Heart right ventricle (tissue), 16 donors: Measurements from ENCODE around the gene SUOX. TPM values are rescaled to one million over a fixed set of nuclear protein-coding genes. Genes with fewer than 3 reads are reported as not detected.

ENCODE experiments used
- ATAC-seq, 8 donors: fragments of 200-7000 bp; cut with Tn5 transposase; one replicate each; pipeline ENCODE4 v1.9.1; 2020; ENCODE audit warnings: mild to moderate bottlenecking in 8 of 8, moderate library complexity in 8 of 8, moderate number of reproducible peaks in 1 of 8
- DNase-seq, 2 donors: peaks; one replicate each; pipeline ENCODE4 v3.0.0-alpha.2; 2020
- H3K27ac ChIP-seq, 10 donors: fragments of 200-600 bp; sonication (generic) in 2 of 10; one replicate each; pipeline versions ENCODE4 v1.5.0 to v1.8.0; 2020 to 2022; ENCODE audit warnings: mild to moderate bottlenecking in 3 of 10
- H3K27me3 ChIP-seq, 7 donors: fragments of 200-600 bp; one replicate each; pipeline ENCODE4 v1.8.0; 2021 to 2022; ENCODE audit warnings: mild to moderate bottlenecking in 2 of 7
- H3K36me3 ChIP-seq, 9 donors: fragments of 200-600 bp; sonication (generic) in 1 of 9; one replicate each; pipeline versions ENCODE4 v1.5.0 to v1.8.0; 2020 to 2022; ENCODE audit warnings: mild to moderate bottlenecking in 2 of 9
- H3K4me1 ChIP-seq, 9 donors: fragments of 200-600 bp; sonication (generic) in 1 of 9; one replicate each; pipeline versions ENCODE4 v1.5.0 to v1.8.0; 2020 to 2022; ENCODE audit warnings: mild to moderate bottlenecking in 4 of 9
- H3K4me3 ChIP-seq, 10 donors: fragments of 200-600 bp; sonication (generic) in 2 of 10; one replicate each; pipeline versions ENCODE4 v1.5.0 to v1.8.0; 2020 to 2022; ENCODE audit warnings: mild to moderate bottlenecking in 7 of 10, moderate library complexity in 2 of 10
- H3K9me3 ChIP-seq, 11 donors: fragments of 200-600 bp in 10 of 11; sonication (generic) in 2 of 11; one replicate each; pipeline versions ENCODE4 v1.5.0 to v1.8.0; 2013 to 2022; ENCODE audit warnings: mild to moderate bottlenecking in 2 of 11, control low read depth in 1 of 11, moderate library complexity in 1 of 11
- WGBS, 2 donors: extraction: QIAGEN DNeasy Blood & Tissue Kit; methylation state at CpG; one replicate each; pipeline ENCODE4 v1.1.7; 2013; ENCODE audit warnings: inconsistent platforms in 1 of 2; 5-methylcytosine and 5-hydroxymethylcytosine counted together
- intact Hi-C, 10 donors: fragments of 100-400 bp; cut with DNase I; formaldehyde crosslinking; loops; one replicate each; pipeline versions ENCODE4 v1.11.1 to v1.14.2; 2022
- polyA plus RNA-seq, 2 donors: library from polyadenylated mRNA; stranded (reverse); fragments of 200-250 nt; gene quantifications; one replicate each; pipeline ENCODE4 v1.2.3, GENCODE V29; 2013
- total RNA-seq, 10 donors: library from RNA; stranded (reverse); fragmentation: NEBNext Ultra II Directional in 3 of 10; extraction: Animal tissue kit (Norgen Biotek cat#: 25700) in 3 of 10; gene quantifications; one replicate each; pipeline versions ENCODE4 v1.2.1 to v1.2.4, GENCODE V29; 2021 to 2023
- TF ChIP-seq, protein P1 (sequence below), 9 donors: fragments of 200-600 bp; sonication (generic) in 2 of 9; IDR thresholded peaks; one replicate each; pipeline versions ENCODE4 v1.5.0 to v1.8.0; 2021 to 2022; ENCODE audit warnings: antibody characterized with exemption in 9 of 9, mild to moderate bottlenecking in 5 of 9, moderate library complexity in 1 of 9
- donor health status: Arrhythmogenic right ventricular cardiomyopathy.
- donor health status: ischemic (EF 13 %, LVEDD 7.1; RV severe dilation, severe dysfunction).
- donor health status: healthy with polysubstance abuse.
- donor health status: DM: no; HTN: yes; CAD: no.
- donor health status: DM: no; HTN: no; CAD: no.
- donor health status: ischemic (EF 25% LVEDD 6.9; RV normal size, moderate dysfunction).
- donor health status: ischemic (EF 25% LVEDD 5.7; RV mildly dilated, moderate dysfunction).
- donor health status: healthy.
- donor health status: DM: yes; HTN: yes; CAD: no.
- donor health status: Ischemic cardiomyopathy.
- donor health status: ischemic (EF 35%, LVEDD 5.7; RV mildly dilated, moderate dysfunction).
- donor health status: nonischemic (EF 11% LVEDD 7.7; RV severe dilation, severe dysfunction).
- donor health status: DM: yes; HTN: yes; CAD: no.
- donor health status: PGD.
- donor health status: ischemic (EF 29% LVEDD 5.4; RV normal size, mild dysfunction).
- donor health status: nonischemic (EF 23%, LVEDD 6.1; RV moderate dilation, normal function).

The SUOX gene
- total and polyA plus RNA-seq, 12 donors, result 23.2 to 44.8 (median 29.8) TPM

DNA sequence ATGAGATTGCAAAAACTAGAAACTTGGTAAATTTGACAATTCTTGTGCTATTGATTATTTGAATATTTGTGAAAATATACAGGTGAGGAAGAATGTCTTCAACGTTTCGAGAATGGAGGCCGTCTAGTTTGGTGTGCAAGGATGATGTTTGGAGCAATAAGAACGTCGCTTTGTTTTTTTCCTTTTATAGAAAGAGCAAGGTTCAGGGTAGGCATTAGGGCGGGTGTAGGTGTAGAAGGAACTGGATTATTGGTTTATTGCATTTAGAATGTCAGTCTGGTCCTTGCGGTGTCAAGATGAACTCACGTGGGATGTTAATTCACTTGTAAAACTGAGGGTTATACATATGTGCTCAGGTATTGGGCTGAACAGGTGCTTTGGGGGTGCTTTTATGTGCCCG, 45.8 kb downstream of the SUOX start:
- H3K27me3 ChIP-seq, result no peaks in the 10 kb centered on the region
- H3K27ac ChIP-seq, result peak overlapping the region in 9 of 10 donors; percentile 92 to 99 (median 97)
- H3K9me3 ChIP-seq, result no peaks in the 10 kb centered on the region
- WGBS, 2 donors, result 39 to 41% methylated on average over 9 of the region's 9 CpGs
- H3K36me3 ChIP-seq, result peaks cover 0 to 49% (median 24%) of the 10 kb centered on the region in 9 donors
- TF ChIP-seq, protein P1, sequence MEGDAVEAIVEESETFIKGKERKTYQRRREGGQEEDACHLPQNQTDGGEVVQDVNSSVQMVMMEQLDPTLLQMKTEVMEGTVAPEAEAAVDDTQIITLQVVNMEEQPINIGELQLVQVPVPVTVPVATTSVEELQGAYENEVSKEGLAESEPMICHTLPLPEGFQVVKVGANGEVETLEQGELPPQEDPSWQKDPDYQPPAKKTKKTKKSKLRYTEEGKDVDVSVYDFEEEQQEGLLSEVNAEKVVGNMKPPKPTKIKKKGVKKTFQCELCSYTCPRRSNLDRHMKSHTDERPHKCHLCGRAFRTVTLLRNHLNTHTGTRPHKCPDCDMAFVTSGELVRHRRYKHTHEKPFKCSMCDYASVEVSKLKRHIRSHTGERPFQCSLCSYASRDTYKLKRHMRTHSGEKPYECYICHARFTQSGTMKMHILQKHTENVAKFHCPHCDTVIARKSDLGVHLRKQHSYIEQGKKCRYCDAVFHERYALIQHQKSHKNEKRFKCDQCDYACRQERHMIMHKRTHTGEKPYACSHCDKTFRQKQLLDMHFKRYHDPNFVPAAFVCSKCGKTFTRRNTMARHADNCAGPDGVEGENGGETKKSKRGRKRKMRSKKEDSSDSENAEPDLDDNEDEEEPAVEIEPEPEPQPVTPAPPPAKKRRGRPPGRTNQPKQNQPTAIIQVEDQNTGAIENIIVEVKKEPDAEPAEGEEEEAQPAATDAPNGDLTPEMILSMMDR (IDR thresholded peaks at IDR 0.05), result no peak
- DNase-seq (no peak), ATAC-seq (no peak)
- H3K4me3 ChIP-seq, result peak overlapping the region; percentile 57 to 96 (median 80)
- H3K4me1 ChIP-seq, result peaks cover 0 to 23% (median 18%) of the 10 kb centered on the region in 9 donors
- intact Hi-C loops, result loop anchor here in 5 of 10 donors (5.0 to 10.0 kb wide), 8 partner anchors 46 to 308 kb away; partner anchors contain the start of genes PA2G4 (in 2 of the 5), SUOX (in 2 of the 5), DGKA (in 1 of the 5) and GDF11 (in 1 of the 5)

GRCh38 chr12:56046027-56046780, 49.1 kb downstream of the SUOX start:
- no peak for ATAC-seq
- Histone ChIP-seq H3K9me3 (no peaks in the 10 kb centered on the region), H3K27ac (peak overlapping the region in 2 of 10 donors; percentile 29 to 45), H3K27me3 (no peaks in the 10 kb centered on the region), H3K4me3 (no peak overlapping the region), H3K4me1 (peaks cover 0 to 17% (median 14%) of the 10 kb centered on the region in 9 donors), H3K36me3 (peaks cover 0 to 39% (median 24%) of the 10 kb centered on the region in 9 donors)
- TF ChIP-seq, protein P1 (IDR thresholded peaks at IDR 0.05), result no peak
- 82 to 84% methylated on average over 9 of the region's 9 CpGs for WGBS, 2 donors
- DNase-seq, result no peak
- intact Hi-C loops, result loop anchor here in 5 of 10 donors (5.0 to 10.0 kb wide), 5 partner anchors 56 to 311 kb away; partner anchors contain the start of genes PA2G4 (in 3 of the 5), DGKA (in 1 of the 5) and SMARCC2 (in 1 of the 5)

DNA sequence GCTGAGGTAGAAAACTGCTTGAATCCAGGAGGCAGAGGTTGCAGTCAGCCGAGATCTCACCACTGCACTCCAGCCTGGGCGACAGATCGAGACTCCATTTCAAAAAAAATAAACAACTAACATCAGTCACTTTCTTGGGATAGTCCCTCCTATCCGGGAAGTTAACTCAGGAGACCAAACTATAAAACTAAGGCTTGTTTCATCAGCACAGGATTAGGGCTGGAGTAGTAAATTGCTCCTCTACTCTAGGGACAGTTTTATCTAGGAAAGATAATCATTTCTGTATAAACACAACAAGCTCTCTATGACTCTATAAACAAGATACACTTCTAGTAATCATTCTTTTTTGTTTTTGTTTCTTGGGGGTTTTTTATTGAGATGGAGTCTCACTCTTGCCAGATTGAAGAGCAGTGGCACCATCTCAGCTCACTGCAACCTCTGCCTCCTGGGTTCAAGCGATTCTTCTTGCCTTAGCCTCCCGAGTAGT, 56.4 kb downstream of the SUOX start:
- intact Hi-C loops, result no loop called here
- Histone ChIP-seq H3K4me1 (no peaks in the 10 kb centered on the region), H3K4me3 (no peak overlapping the region), H3K36me3 (no peaks in the 10 kb centered on the region), H3K9me3 (no peaks in the 10 kb centered on the region), H3K27me3 (no peaks in the 10 kb centered on the region), H3K27ac (no peak overlapping the region)
- TF ChIP-seq, protein P1 (IDR thresholded peaks at IDR 0.05), result no peak
- no peak for ATAC-seq
- 81 to 85% methylated on average over 6 of the region's 6 CpGs for WGBS, 2 donors
- no peak for DNase-seq

Other genes with a start within 250 kb of the SUOX start
- gene SARNP, start 179.6 kb upstream of the SUOX start, total RNA-seq, result 10 to 100 TPM; 47.5 to 58.0 (median 53.2) TPM
- 100 to 1,000 TPM in 1 of 2 donors, 10 to 100 TPM in 1; 90.3 to 136 TPM for gene SARNP, start 179.6 kb upstream of the SUOX start, polyA plus RNA-seq
- 10 to 100 TPM; 10.3 to 36.9 (median 17.4) TPM for gene ORMDL2, start 179.2 kb upstream of the SUOX start, total RNA-seq
- gene ORMDL2, start 179.2 kb upstream of the SUOX start, polyA plus RNA-seq, result 10 to 100 TPM; 33.7 to 82.9 TPM
- gene DNAJC14, start 167.7 kb upstream of the SUOX start, total RNA-seq, result 10 to 100 TPM; 12.5 to 20.8 (median 17.0) TPM
- gene DNAJC14, start 167.7 kb upstream of the SUOX start, polyA plus RNA-seq, result 10 to 100 TPM in 1 of 2 donors, 1 to 10 TPM in 1; 7.9 to 15.7 TPM
- 10 to 100 TPM in 2 of 10 donors, 1 to 10 TPM in 4, under 1 TPM in 4; 0.72 to 11.5 (median 1.8) TPM for gene MMP19, start 154.3 kb upstream of the SUOX start, total RNA-seq
- gene MMP19, start 154.3 kb upstream of the SUOX start, polyA plus RNA-seq, result 1 to 10 TPM; 4.3 to 6.0 TPM
- 10 to 100 TPM; 10.9 to 19.6 (median 16.7) TPM for gene PYM1, start 69.4 kb upstream of the SUOX start, total RNA-seq
- 10 to 100 TPM; 20.4 to 48.6 TPM for gene PYM1, start 69.4 kb upstream of the SUOX start, polyA plus RNA-seq
- 10 to 100 TPM in 3 of 10 donors, 1 to 10 TPM in 7; 4.6 to 15.5 (median 7.0) TPM for gene DGKA, start 66.1 kb upstream of the SUOX start, total RNA-seq
- 10 to 100 TPM in 1 of 2 donors, 1 to 10 TPM in 1; 6.4 to 17.3 TPM for gene DGKA, start 66.1 kb upstream of the SUOX start, polyA plus RNA-seq
- 1 to 10 TPM in 2 of 10 donors, under 1 TPM in 8; 0.26 to 1.3 (median 0.58) TPM for gene PMEL, start 31.2 kb upstream of the SUOX start, total RNA-seq
- under 1 TPM; 0.49 to 0.66 TPM for gene PMEL, start 31.2 kb upstream of the SUOX start, polyA plus RNA-seq
- 10 to 100 TPM in 4 of 10 donors, 1 to 10 TPM in 6; 5.1 to 15.2 (median 8.4) TPM for gene CDK2, start 30.4 kb upstream of the SUOX start, total RNA-seq
- gene CDK2, start 30.4 kb upstream of the SUOX start, polyA plus RNA-seq, result 10 to 100 TPM in 1 of 2 donors, 1 to 10 TPM in 1; 6.9 to 18.4 TPM
- gene RAB5B, start 23.2 kb upstream of the SUOX start, total RNA-seq, result 100 to 1,000 TPM; 107 to 137 (median 122) TPM
- gene RAB5B, start 23.2 kb upstream of the SUOX start, polyA plus RNA-seq, result 10 to 100 TPM; 35.3 to 62.4 TPM
- 10 to 100 TPM in 1 of 10 donors, 1 to 10 TPM in 9; 5.2 to 10.1 (median 7.3) TPM for gene IKZF4, start 23.8 kb downstream of the SUOX start, total RNA-seq
- gene IKZF4, start 23.8 kb downstream of the SUOX start, polyA plus RNA-seq, result 1 to 10 TPM; 1.6 to 3.7 TPM
- 10 to 100 TPM in 9 of 10 donors, 1 to 10 TPM in 1; 6.9 to 39.6 (median 19.3) TPM for gene RPS26, start 44.6 kb downstream of the SUOX start, total RNA-seq
- gene RPS26, start 44.6 kb downstream of the SUOX start, polyA plus RNA-seq, result 1,000 to 10,000 TPM; 1,156 to 1,370 TPM
- gene ERBB3, start 82.9 kb downstream of the SUOX start, total RNA-seq, result 1 to 10 TPM in 9 of 10 donors, under 1 TPM in 1; 0.80 to 6.1 (median 2.9) TPM
- 1 to 10 TPM; 2.1 to 7.8 TPM for gene ERBB3, start 82.9 kb downstream of the SUOX start, polyA plus RNA-seq
- 10 to 100 TPM; 64.3 to 91.9 (median 71.5) TPM for gene PA2G4, start 107.3 kb downstream of the SUOX start, total RNA-seq
- 100 to 1,000 TPM in 1 of 2 donors, 10 to 100 TPM in 1; 79.4 to 148 TPM for gene PA2G4, start 107.3 kb downstream of the SUOX start, polyA plus RNA-seq
- gene RPL41, start 119.4 kb downstream of the SUOX start, total RNA-seq, result 1,000 to 10,000 TPM; 1,835 to 2,619 (median 2,004) TPM
- gene RPL41, start 119.4 kb downstream of the SUOX start, polyA plus RNA-seq, result 1,000 to 10,000 TPM in 1 of 2 donors, 100 to 1,000 TPM in 1; 475 to 5,263 TPM
- gene ZC3H10, start 121.0 kb downstream of the SUOX start, total RNA-seq, result 1 to 10 TPM; 3.6 to 5.8 (median 4.9) TPM
- gene ZC3H10, start 121.0 kb downstream of the SUOX start, polyA plus RNA-seq, result 1 to 10 TPM; 2.1 to 3.4 TPM
- gene ESYT1, start 131.0 kb downstream of the SUOX start, total RNA-seq, result 10 to 100 TPM; 28.8 to 47.5 (median 31.9) TPM
- gene ESYT1, start 131.0 kb downstream of the SUOX start, polyA plus RNA-seq, result 10 to 100 TPM; 20.9 to 57.3 TPM
- 10 to 100 TPM; 39.8 to 61.9 (median 49.9) TPM for gene MYL6B, start 155.3 kb downstream of the SUOX start, total RNA-seq
- gene MYL6B, start 155.3 kb downstream of the SUOX start, polyA plus RNA-seq, result 10 to 100 TPM; 31.9 to 64.0 TPM
- gene MYL6, start 161.1 kb downstream of the SUOX start, total RNA-seq, result 1,000 to 10,000 TPM in 1 of 10 donors, 100 to 1,000 TPM in 9; 355 to 1,188 (median 413) TPM
- 1,000 to 10,000 TPM in 1 of 2 donors, 100 to 1,000 TPM in 1; 670 to 2,127 TPM for gene MYL6, start 161.1 kb downstream of the SUOX start, polyA plus RNA-seq
- 10 to 100 TPM; 56.2 to 81.9 (median 62.8) TPM for gene SMARCC2, start 192.2 kb downstream of the SUOX start, total RNA-seq
- gene SMARCC2, start 192.2 kb downstream of the SUOX start, polyA plus RNA-seq, result 10 to 100 TPM; 16.2 to 28.8 TPM
- gene RNF41, start 224.6 kb downstream of the SUOX start, total RNA-seq, result 10 to 100 TPM; 43.6 to 66.3 (median 47.0) TPM
- gene RNF41, start 224.6 kb downstream of the SUOX start, polyA plus RNA-seq, result 10 to 100 TPM in 1 of 2 donors, 1 to 10 TPM in 1; 7.0 to 27.0 TPM
- 10 to 100 TPM; 16.2 to 25.3 (median 20.4) TPM for gene NABP2, start 227.1 kb downstream of the SUOX start, total RNA-seq
- gene NABP2, start 227.1 kb downstream of the SUOX start, polyA plus RNA-seq, result 10 to 100 TPM; 13.5 to 27.7 TPM
- gene SLC39A5, start 232.8 kb downstream of the SUOX start, total RNA-seq, result not detected
- gene SLC39A5, start 232.8 kb downstream of the SUOX start, polyA plus RNA-seq, result under 1 TPM; 0.20 to 0.59 TPM